Putamen (tissue), 1 donor: ENCODE measurements around the gene HOXA11.

ENCODE experiments used
- DNase-seq: peaks from one replicate; pipeline ENCODE4 v3.0.0-alpha.2; 2016; ENCODE audit warnings: low spot score

Gene HOXA11

DNA sequence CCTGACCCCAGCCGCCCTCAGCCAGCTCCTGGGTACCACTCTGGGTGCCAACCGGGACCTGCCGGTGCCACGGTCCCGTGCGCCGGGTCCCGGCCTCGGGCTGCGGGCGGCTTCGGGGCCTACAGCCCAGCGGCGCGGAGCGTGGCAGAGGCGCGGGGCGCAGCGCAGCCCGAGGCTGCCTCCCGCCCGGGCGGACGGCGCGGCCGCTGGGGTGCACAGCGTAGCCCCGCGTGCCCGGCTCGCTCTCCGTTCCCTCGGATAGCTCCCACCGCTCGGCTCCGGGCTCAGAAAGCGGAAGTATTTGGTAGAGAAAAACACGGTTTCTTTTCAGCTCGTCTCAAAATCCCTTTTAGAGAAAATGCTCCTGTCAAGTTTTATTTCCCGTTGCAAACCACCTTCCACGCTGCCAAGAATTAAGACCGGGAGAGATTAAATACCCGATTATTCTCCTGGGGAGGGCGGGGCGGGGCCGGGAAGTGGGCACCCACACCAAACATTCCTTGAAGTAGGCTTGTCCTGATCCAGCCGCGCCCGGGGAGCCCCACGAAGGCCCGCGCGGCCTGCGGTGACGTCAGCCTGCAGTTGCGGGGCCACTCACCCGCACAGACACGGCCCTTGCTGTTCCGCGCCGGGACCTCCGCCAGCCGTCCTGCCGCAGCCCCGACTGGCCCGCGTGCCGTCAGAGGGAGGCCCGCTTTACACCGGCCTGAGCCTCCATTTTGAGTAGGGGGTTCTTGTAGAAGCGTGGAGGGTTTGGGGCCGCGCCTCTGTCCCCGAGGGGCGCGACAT, 7.7 kb upstream of the HOXA11 start:
- DNase-seq, result no peak

DNA sequence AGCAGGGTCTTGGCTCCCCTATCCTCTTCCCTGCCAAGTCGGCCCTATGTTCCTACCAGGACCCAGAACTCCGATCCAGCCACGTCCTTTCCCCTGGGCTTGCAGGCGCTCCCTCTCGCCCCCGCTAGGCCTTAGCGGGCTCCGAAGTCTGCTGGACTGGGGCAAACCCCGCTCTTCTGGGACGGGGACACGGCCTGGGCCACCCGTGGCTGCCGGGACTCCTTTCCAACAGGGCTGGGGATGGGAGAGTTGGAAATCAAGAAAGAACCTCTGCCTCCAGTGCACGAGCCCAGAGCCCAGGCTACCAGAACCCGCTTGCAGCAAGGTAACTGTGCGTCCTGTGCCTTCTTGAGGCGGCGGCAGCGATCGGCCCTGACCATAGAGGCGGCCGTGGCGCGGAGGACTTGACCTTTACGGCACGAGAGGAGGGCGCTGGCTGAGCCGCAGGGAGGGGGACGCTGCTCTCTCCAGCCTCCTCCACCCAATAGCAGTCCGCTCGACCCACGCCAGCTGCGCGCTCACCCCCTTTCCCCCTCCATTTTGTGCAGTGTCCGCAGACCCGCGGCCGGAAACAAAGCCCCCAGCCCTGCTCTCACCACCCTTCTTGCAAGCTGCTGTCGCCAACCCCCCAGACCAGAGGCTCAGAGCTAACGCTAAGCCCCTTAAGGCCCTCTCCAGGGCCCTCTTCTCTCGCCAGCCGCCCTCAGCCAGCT, 7.0 kb upstream of the HOXA11 start:
- no peak for DNase-seq

DNA sequence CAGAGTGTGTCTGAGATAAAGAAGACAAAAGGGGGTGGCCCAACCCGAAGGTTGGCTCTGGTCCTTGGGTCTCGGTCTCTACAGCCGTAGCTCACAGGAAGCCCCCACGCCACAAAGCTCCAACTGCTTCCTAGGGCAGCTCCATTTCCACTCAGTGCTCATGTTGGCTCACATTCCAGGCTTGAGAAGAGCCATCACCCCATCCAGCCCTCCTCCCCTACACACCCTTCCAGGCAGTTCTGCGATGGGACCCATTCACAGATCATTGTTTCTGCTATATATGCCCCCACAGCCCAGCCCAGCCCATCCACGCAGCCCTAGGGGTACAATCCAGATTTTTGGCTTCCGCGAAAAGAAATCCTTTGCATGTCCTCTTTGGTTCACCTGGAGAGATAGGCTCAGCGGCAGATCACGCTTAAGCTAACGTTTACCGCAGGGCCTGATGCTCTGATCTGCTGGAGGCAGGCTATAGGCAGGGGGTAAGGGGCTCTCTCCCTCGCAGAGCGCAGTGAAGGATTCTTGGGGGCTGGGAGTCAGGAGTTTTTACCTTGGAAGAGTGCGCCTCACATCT, 6.2 kb upstream of the HOXA11 start:
- DNase-seq, result no peak

DNA sequence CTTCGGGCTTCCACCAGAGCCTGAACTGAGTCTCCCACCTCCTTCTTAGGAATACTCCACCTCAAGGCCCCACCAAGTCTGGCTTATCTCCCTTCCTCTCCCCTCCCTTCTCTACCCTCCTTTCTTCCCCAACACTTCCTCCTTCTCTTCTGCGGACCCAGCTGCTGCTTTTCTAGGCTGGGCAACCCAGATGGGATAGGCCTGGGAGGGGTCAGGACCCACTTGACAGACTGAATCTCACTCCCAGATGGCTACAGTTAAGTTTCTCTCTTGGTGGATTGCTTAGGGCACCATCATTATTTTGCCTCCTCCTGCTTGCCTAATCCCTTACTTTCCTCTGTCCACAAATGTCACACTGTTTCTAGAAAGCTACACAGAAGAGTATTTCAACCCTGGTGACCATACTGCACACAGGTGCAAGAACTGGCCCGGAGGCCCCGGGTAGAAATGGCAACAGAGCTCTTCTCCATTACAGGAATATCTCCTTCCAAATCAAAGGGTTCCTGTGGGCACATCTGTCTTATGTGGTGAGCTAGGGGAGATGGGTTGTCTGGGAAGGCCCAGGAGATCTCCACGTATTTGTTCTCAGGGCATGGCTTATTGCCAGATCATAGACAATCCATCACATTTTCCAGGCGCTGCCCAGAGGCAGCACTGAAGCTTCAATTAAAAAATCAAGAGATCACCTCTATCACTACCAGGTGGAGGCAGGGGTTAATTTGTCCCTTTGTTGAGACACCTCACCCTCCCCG, 5.1 kb upstream of the HOXA11 start:
- DNase-seq, result no peak

DNA sequence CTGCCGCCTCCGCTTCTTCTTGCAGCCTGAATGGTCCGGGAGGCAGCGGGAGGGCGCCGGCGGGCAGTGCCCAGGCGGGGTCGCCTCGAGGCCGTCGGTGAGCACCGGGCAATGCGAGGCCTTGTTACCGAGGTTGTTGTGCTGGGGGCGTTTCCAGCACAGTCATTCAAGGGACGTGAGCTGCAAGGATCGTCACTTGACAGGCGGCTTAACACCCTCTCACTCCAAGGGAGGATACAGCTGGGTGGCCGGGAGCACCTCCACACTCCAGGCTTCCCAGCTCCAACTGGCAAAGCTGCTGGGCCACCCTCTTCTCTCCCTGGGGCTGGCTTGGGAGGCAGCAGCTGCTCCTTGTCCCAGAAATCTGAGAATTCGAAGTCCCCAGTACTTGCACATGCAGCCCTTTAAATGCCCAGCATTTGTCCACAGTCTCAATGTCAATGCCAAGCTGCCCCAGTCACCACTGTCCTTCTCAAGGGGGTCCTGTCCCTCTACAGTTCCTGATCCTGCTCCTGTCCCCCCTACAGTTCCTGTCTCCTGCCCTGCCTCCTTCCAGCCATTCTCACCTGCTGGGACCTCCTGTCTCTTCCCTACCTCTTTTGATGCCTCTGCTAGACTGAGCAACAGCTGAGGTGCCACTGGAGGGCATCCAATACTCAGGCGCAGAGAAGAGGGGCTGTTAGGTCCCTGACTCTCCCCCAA, 4.4 kb upstream of the HOXA11 start:
- DNase-seq, result no peak

DNA sequence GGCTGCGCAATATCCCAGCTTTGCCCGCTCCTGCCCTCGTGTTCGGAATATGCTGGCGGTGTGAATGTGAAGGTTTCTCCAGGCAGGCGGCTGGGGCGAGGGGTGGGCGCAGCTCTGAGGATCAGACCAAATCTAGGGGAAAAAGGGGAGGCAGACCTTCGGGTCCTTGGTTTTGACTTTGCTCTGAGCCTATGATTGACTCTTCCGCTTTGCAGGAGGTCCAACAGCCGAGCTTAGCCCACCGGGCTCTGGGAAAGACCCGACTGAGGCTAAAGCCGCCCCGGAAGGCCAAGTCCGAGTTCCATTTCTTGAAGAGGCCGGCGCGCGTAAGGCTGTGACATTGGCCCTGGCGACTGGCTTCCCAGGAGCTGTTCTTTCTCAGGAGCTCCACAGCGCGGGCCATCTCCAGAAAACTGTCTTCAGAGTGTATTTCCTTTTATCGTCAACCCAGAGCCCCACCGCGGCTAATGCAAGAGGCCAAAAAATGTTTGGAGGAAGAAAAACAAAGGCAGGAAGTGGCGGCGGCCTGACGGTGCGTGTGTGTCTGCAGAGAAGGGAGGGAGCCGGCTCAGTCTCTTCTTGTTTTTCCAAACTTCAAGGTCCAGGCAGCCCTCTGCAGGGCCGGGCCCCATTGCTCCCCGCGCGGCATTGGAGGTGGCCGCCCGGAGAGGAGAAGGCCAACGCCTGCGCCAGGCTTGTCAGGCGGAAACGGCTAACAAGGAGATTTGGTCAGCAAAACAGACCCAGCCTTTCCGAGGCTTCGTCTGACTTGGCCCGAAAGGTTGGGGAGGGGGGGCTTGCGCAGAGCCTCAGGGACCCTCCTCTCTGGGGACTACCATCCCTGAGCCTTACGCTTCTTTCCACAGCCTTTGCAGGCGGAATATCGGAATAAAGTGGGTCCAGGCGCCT, 3.6 kb upstream of the HOXA11 start:
- no peak for DNase-seq

DNA sequence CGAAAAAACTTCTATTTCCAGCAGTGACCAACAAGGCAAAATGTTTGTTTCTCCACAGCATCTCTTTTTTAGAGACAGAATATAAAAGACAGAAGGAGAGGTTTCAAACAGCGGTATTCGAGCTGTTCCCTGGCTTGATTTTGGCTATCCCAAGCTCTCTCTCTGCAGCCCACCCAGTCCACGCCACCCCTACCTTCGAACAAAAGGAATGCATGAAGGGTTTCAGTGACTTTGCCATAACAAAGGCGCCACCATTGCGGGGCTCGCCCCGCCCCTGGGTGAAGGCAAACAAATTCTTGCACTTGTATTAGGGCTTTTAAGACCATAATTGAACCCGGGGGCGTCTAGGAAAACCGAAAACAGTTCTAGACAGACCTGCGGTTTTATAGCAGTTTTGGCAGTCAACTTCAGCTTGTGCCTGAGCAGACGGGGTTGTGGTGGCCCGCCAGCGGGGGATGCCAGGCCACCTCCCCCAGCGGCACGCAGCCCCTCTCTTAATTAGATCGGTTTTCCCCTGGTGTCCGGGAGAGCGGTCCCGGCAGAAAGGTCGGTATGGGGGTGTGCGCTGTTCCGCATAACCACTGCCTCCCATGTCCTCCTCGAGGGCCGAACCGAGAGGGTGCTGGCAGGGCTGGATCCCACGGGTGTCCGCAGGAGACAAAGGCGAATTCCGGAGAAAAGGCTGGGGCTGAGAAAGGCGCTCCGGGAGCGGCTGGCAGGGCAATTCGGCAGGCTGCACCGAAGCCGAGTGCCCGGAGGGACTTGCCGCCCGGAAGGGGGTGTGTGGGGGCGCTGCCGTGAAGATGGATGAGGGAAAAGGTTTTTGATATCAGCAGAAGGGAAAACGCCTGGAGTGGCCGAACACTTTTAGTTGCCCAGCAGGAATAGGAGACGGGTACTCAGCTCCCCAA, 2.7 kb upstream of the HOXA11 start:
- no peak for DNase-seq

DNA sequence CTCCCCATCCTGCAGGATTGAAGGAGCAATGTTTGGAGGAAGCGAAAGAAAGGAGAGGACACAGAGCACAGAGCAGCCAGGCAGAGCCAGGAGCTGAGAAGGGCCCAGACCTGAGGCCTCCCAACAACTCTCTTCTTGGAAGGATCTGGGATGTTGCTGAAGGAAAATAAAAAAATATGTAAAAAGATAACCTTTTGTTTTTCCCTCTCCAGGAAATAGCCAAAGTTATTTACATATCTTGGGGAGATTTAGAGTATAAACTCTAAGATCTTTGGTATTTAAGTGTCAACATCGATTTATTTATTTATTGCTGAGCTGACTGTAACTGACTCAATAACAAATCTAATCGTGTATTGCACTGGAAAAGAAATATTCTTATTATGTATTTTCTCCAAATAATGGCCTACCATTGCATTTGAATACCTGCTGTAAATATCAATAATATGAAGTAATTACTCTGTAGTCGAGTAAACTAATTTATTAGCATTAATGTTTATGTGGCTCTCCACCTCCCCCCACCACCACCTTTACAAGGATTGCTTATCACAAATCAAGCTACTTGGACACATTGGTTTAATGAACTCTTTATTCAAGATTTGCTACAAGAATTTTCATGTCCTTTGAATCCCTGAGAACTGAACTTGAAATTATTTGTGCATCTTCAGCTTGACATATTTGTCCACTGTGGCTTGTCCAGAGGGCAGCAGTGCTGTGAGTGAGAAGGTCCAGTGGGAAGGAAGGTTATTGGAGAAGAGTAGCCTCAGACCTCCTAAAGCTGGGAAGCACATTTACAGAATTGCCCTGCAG, 1.8 kb upstream of the HOXA11 start:
- DNase-seq, result no peak

DNA sequence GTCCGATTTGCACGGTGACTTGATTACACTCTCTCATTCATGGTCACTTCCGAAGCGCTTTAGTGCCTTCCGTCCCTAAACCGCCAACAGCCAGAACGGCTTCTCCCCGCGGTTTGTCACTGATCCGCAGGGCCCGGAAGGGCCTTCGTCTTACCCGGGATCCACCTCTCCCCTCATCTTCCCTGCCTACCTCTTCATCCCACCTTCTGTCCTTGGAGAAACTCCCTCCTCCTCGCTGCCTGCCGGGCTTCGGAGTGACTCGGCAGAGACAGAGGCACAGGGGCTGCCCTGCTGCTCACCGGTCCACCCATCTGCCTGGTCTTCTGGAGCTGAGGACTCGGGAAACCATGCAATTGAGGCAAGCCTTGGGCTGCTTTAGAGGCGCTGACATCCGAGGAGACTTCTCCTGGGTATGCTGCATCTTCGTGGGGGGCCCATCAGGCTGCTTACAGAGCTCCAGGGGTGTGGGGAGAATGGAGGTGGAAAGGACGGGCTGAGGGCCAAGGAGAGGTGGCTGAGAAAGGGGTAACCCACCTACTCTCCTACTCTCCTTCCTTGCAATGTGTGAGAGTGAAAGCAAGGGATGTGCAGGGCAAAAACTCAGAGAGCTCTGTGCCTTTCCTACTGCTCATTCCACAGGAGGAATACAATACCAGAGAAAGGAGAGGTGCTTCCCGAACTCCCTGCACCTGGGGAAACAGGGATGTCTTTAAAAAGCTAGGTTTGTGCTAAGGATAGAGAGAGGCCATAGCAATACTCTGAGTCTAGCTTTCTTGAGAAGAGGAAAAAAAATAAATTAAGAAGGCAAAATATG, 1.0 kb upstream of the HOXA11 start:
- no peak for DNase-seq

DNA sequence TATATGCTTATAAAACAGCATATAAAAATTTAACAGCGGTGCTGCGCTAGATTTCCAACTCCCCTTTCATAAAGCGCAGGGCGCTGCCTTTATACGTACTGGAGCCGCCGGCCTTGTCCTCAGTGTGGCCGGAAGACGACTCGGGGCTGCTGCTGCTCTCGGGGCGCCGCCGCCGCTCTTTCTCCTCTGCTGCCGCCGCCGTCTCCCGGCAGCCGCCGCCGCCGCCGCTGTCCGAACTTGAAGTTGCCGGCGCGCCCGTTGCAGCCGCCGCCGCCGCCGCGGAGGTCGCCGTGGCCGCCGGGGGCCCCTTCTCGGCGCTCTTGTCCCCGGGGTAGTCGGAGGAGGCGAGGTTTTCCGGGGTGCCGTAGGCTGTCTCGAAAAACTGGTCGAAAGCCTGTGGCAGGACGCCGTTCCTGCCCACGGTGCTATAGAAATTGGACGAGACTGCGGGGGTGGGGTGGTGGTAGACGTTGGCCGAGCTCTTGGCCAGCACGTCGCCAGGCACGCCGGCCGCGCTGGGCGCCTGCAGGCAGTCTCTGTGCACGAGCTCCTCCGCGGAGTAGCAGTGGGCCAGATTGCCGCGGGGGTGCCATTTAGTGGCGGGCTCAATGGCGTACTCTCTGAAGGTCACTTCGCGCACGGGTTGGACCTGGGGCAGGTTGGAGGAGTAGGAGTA, 557 bp downstream of the HOXA11 start:
- DNase-seq, result no peak

DNA sequence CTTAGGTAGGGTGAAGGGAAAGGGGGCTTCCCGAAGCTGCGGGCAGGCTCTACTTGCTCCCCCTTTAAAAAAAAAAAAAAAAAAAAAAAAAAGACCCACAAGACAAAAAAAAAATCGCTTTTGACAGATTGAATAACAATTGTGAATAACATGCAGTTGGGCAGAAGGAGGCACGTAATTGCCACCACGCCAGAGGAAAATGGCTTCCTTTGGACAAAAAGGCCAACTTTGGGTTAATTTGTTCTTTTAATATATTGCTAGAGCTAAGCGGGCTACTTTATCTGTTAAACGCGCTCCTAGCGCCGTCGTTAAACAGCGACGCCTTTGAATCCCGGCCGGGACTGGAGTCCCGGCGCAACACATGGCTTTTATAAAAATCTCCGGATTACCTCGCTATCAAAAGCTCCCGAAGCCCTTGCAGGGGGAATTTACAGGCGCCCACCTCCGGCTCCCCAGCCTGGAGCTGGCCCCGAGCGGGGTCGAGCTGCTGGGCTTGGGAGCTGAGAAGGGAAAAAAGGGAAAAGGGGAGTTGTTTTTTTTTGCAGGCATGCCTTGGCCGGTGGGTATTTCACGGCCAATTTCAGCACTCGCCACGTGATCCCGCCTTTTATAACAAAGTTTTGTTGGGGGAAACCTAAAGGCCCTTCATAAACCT, 1.2 kb downstream of the HOXA11 start:
- no peak for DNase-seq

DNA sequence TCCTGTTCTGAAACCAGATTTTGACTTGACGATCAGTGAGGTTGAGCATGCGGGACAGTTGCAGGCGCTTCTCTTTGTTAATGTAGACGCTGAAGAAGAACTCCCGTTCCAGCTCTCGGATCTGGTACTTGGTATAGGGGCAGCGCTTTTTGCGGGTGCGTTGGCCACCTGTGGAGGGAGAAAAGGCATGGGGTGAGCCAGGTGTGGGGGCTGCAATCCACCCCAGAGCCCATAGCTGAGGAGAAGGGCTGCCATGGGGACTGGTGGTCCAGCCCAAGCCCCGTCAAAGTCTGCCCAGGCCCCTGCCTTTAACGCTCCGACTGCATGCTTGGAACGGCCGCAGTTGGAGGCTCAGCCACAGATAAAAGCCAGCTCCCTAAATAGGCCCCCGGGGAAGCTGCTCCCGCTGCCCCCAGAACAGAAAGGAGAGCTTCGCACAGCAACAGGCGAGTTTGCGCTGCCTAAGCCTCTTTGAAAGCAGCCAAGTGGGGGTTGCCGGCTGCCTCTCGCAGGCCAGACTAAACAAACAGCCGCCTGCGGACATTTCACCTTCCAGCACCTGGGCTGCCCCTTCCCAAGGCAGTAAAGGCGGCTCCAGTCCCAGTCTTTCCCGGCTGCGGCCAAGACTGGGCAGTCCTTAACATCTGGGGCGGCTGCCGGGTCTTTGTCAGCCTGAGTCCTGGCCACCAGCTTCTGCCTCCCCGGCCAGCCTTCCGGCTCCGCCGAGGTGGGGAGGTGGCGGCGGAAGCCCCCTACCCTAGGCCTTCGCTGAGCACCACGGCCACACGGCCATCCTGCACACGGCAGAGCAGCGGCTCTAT, 2.0 kb downstream of the HOXA11 start:
- no peak for DNase-seq

DNA sequence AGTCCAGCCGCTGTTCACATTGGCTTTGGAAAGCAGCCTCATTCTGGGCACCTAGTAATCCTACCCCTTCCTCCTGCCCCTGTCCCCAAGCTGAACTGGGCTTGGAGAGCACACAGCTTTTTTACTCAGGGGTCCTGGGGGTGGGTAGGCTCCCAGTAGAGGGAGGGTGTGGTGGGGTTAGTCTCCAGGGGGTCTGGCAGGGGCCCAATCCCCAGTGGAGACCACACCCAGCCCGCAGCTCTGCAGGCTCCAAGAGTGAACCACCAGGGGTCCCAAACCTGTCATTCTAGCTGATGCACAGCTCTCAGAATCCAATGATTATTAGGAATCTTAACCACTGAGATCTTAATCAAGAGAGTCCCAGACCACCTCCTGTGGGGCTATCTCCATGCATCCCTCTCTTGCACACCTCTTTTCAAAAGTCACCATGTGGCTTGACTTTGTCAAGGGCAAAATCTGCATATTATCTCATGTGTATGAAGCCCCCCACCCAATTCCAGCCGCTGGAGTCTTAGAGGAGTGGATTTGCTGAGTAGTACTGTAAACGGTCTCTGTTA, 2.7 kb downstream of the HOXA11 start:
- no peak for DNase-seq

DNA sequence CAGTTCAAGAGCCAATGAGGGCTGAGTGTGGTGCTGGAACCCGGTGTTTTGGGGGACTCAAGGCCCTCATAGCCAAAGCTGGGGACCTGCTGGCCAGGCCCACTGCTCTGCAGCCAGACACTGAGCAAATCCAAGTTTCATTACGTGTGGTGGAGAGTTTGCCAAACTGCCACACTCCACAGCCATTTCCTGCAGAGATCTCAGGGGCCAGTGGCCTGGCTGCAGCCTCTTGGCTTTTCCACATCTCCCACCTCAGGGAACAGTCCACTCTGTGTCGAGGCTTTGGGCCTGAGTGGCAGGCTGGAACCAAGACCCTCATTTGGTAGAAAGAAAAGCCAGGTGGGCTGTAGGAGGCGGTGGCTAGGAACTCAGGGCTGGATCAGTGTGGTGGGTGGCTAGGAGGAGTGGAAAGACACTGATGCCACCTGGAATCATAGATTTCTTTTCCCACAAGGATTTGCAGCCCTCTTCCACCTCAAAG, 3.2 kb downstream of the HOXA11 start:
- no peak for DNase-seq
